Keratinocyte (primary cell): ENCODE measurements around the gene MAN1C1. TPM values are rescaled to one million over a fixed set of nuclear protein-coding genes. Genes with fewer than 3 reads are reported as not detected.

Experiments
- DNase-seq: peaks from one replicate; pipeline ENCODE4 v3.0.0-alpha.2; 2011; ENCODE audit warnings: low read depth, missing footprints, low spot score
- FAIRE-seq: peaks from 2 replicates; lab custom pipeline; 2011; peaks lifted over from hg19 to GRCh38; lab: Jason Lieb, UNC
- H2AFZ ChIP-seq: 2 replicates; pipeline ENCODE4 v1.6.0; 2012; ENCODE audit warnings: low read length, control low read depth, inconsistent platforms; ENCODE audit not compliant: control insufficient read depth
- H3K27ac ChIP-seq: 2 replicates; pipeline ENCODE4 v1.5.1; 2011; ENCODE audit warnings: low read length; ENCODE audit not compliant: control insufficient read depth, insufficient read depth
- H3K27me3 ChIP-seq: 3 replicates; pipeline ENCODE4 v1.6.0; 2011; ENCODE audit warnings: low read length; ENCODE audit not compliant: control insufficient read depth, insufficient read depth; ENCODE audit errors: extremely low read depth
- H3K36me3 ChIP-seq, 2 experiments: 2 replicates in 1 of 2; 3 replicates in 1 of 2; pipeline ENCODE4 v1.5.1; 2011; ENCODE audit warnings: low read length in 2 of 2, mild to moderate bottlenecking in 1 of 2; ENCODE audit not compliant: control insufficient read depth in 2 of 2, insufficient read depth in 2 of 2; ENCODE audit errors: extremely low read depth in 1 of 2
- H3K4me1 ChIP-seq: 3 replicates; pipeline ENCODE4 v1.5.1; 2011; ENCODE audit warnings: low read length; ENCODE audit not compliant: control insufficient read depth, insufficient read depth; ENCODE audit errors: extremely low read depth
- H3K4me2 ChIP-seq: 3 replicates; pipeline ENCODE4 v1.6.0; 2011; ENCODE audit warnings: low read depth, low read length; ENCODE audit not compliant: control insufficient read depth, insufficient read depth; ENCODE audit errors: extremely low read depth
- H3K4me3 ChIP-seq, 3 experiments: fragments of 200-600 bp in 1 of 3; sonication (generic) in 1 of 3; 2 replicates in 2 of 3; 3 replicates in 1 of 3; pipeline ENCODE4 v1.5.1; 2011 to 2016; ENCODE audit warnings: low read length in 3 of 3, mild to moderate bottlenecking in 3 of 3, control low read depth in 2 of 3, inconsistent platforms in 1 of 3, low read depth in 1 of 3, mixed read lengths in 1 of 3, mixed run types in 1 of 3, moderate library complexity in 1 of 3; ENCODE audit not compliant: control insufficient read depth in 2 of 3, insufficient read depth in 2 of 3; ENCODE audit errors: extremely low read depth in 1 of 3
- H3K79me2 ChIP-seq: 2 replicates; pipeline ENCODE4 v1.6.0; 2012; ENCODE audit warnings: low read length; ENCODE audit not compliant: control insufficient read depth, insufficient read depth
- H3K9ac ChIP-seq: 3 replicates; pipeline ENCODE4 v1.6.0; 2011; ENCODE audit warnings: low read length; ENCODE audit not compliant: control insufficient read depth, insufficient read depth; ENCODE audit errors: extremely low read depth
- H3K9me1 ChIP-seq: 3 replicates; pipeline ENCODE4 v1.6.0; 2011; ENCODE audit warnings: low read length; ENCODE audit not compliant: control insufficient read depth, insufficient read depth; ENCODE audit errors: extremely low read depth
- H3K9me3 ChIP-seq: 2 replicates; pipeline ENCODE4 v1.5.1; 2012; ENCODE audit warnings: low read depth, low read length; ENCODE audit not compliant: control insufficient read depth
- H4K20me1 ChIP-seq: 3 replicates; pipeline ENCODE4 v1.6.0; 2011; ENCODE audit warnings: low read length; ENCODE audit not compliant: control insufficient read depth, insufficient read depth; ENCODE audit errors: extremely low read depth
- EZH2 ChIP-seq: IDR thresholded peaks from one replicate; pipeline ENCODE4 v1.6.1; 2012; ENCODE audit warnings: inconsistent platforms, mild to moderate bottlenecking, low read length, moderate library complexity
- dilution Hi-C: fragments of 300-500 bp; cut with MboI; formaldehyde crosslinking; loops from one replicate; pipeline ENCODE4 v1.7.0; 2020; ENCODE audit warnings: low sequenced_read_pairs; ENCODE audit not compliant: extremely low pct_ligation_motif_present
- polyA plus RNA-seq, 5 experiments: library from polyadenylated mRNA; depleted of rRNA in 3 of 5; stranded (reverse) in 3 of 5; stranded (forward) in 1 of 5; unstranded in 1 of 5; fragments of >200 nt; gene quantifications; 1 replicate in 1 of 5; 2 replicates in 3 of 5; 3 replicates in 1 of 5; pipeline versions ENCODE4 v1.2.1 to v1.2.3, GENCODE V29; 2011 to 2012; ENCODE audit warnings: missing spikeins in 2 of 5, low read depth in 1 of 5, low replicate concordance in 1 of 5
- TF ChIP-seq, protein P1 (sequence below), 3 experiments: IDR thresholded peaks in 1 of 3; conservative IDR thresholded peaks in 1 of 3; optimal IDR thresholded peaks in 1 of 3; 2 replicates in 2 of 3; 3 replicates in 1 of 3; pipeline versions ENCODE3 to v1.5.1; 2011; ENCODE audit warnings: low read length in 3 of 3, mild to moderate bottlenecking in 3 of 3, moderate library complexity in 2 of 3, control low read depth in 1 of 3, inconsistent platforms in 1 of 3; ENCODE audit not compliant: insufficient read depth in 2 of 3; ENCODE audit errors: extremely low read depth in 1 of 3

MAN1C1 gene
- polyA plus RNA-seq, 1 donor (not counting 4 experiments of a cell fraction or from before 2014, with no cell fraction given), result 0.07 TPM

- Histone ChIP-seq H3K9me1 (no peaks in the 10 kb centered on the region), H3K79me2 (no peaks in the 10 kb centered on the region), H3K36me3 (no peaks in the 10 kb centered on the region), H3K4me2 (no peak overlapping the region), H3K9ac (no peak overlapping the region), H3K9me3 (no peaks in the 10 kb centered on the region), H2AFZ (no peak overlapping the region), H3K27me3 (peaks cover 5% of the 10 kb centered on the region), H3K4me3 (no peak overlapping the region), H3K27ac (no peak overlapping the region), H3K4me1 (no peaks in the 10 kb centered on the region), H4K20me1 (no peaks in the 10 kb centered on the region)
- TF ChIP-seq EZH2, result no peak
- TF ChIP-seq, protein P1, sequence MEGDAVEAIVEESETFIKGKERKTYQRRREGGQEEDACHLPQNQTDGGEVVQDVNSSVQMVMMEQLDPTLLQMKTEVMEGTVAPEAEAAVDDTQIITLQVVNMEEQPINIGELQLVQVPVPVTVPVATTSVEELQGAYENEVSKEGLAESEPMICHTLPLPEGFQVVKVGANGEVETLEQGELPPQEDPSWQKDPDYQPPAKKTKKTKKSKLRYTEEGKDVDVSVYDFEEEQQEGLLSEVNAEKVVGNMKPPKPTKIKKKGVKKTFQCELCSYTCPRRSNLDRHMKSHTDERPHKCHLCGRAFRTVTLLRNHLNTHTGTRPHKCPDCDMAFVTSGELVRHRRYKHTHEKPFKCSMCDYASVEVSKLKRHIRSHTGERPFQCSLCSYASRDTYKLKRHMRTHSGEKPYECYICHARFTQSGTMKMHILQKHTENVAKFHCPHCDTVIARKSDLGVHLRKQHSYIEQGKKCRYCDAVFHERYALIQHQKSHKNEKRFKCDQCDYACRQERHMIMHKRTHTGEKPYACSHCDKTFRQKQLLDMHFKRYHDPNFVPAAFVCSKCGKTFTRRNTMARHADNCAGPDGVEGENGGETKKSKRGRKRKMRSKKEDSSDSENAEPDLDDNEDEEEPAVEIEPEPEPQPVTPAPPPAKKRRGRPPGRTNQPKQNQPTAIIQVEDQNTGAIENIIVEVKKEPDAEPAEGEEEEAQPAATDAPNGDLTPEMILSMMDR (optimal IDR thresholded peaks at IDR 0.05 in 1 of 3, IDR thresholded peaks at IDR 0.05 in 1 of 3, conservative IDR thresholded peaks at IDR 0.05 in 1 of 3; ENCODE audit: extremely low read depth in 1 of 3, insufficient read depth in 2 of 3, low read length in 3 of 3), result no peak
- DNase-seq (no peak), FAIRE-seq (no peak)
- dilution Hi-C loops, result no loop called here
These were observed 37.0 kb upstream of the MAN1C1 start for GRCh38 chr1:25579292-25580252.

- dilution Hi-C loops, result no loop called here
- no peak overlapping the region for H3K4me3 ChIP-seq
- H3K79me2 ChIP-seq, result no peaks in the 10 kb centered on the region
- H3K9me3 ChIP-seq, result no peaks in the 10 kb centered on the region
- no peak for FAIRE-seq
- no peaks in the 10 kb centered on the region for H3K4me1 ChIP-seq
- peaks cover 5% of the 10 kb centered on the region for H3K27me3 ChIP-seq
- no peak overlapping the region for H2AFZ ChIP-seq
- no peak overlapping the region for H3K9ac ChIP-seq
- no peaks in the 10 kb centered on the region for H3K36me3 ChIP-seq
- no peaks in the 10 kb centered on the region for H4K20me1 ChIP-seq
- H3K4me2 ChIP-seq, result no peak overlapping the region
- no peak for DNase-seq
- H3K27ac ChIP-seq, result no peak overlapping the region
- H3K9me1 ChIP-seq, result no peaks in the 10 kb centered on the region
- no peak for TF ChIP-seq EZH2
- TF ChIP-seq, protein P1 (optimal IDR thresholded peaks at IDR 0.05 in 1 of 3, IDR thresholded peaks at IDR 0.05 in 1 of 3, conservative IDR thresholded peaks at IDR 0.05 in 1 of 3; ENCODE audit: extremely low read depth in 1 of 3, insufficient read depth in 2 of 3, low read length in 3 of 3), result no peak
These were observed 35.7 kb upstream of the MAN1C1 start for GRCh38 chr1:25580927-25581326.
